Activated naive CD4-positive, alpha-beta T cell treated with anti-CD3 and anti-CD28 coated beads, Interleukin-2, amount 50 U/mL, for 72 hours (primary cell): ENCODE measurements around the gene TPM4. TPM values are rescaled to one million over a fixed set of nuclear protein-coding genes. Genes with fewer than 3 reads are reported as not detected.
A peak's percentile ranks its signal among the peaks of the same experiment; 100 is the strongest.
"Not testable (repeated sequence)": the region's sequence is repeated elsewhere in the genome, so short reads cannot be mapped to it uniquely, and the experiment has no call there.

Source experiments
- ATAC-seq, 2 donors: fragments of 150-1000 bp; cut with Tn5 transposase; 2 replicates each; pipeline ENCODE4 v1.10.0; 2021; ENCODE audit warnings: mild to moderate bottlenecking in 2 of 2, moderate library complexity in 2 of 2
- DNase-seq, 2 donors: peaks; one replicate each; pipeline ENCODE4 v3.0.0; 2021 to 2022; ENCODE audit warnings: low spot score in 2 of 2
- H3K27ac Mint-ChIP-seq, 2 donors: one replicate each; pipeline ENCODE4 v1.8.0; 2022; ENCODE audit warnings: mild to moderate bottlenecking in 2 of 2, mixed read lengths in 2 of 2
- H3K36me3 Mint-ChIP-seq, 2 donors: one replicate each; pipeline ENCODE4 v1.8.0; 2022; ENCODE audit warnings: mixed read lengths in 2 of 2
- H3K9me3 Mint-ChIP-seq, 2 donors: one replicate each; pipeline ENCODE4 v1.8.0; 2022; ENCODE audit warnings: mixed read lengths in 2 of 2
- total RNA-seq, 2 donors: library from RNA; stranded (reverse); gene quantifications; one replicate each; pipeline ENCODE4 v1.2.3, GENCODE V29; 2022

TPM4 gene
- total RNA-seq, 2 donors from 2014 or later: 405 to 411 TPM

DNA sequence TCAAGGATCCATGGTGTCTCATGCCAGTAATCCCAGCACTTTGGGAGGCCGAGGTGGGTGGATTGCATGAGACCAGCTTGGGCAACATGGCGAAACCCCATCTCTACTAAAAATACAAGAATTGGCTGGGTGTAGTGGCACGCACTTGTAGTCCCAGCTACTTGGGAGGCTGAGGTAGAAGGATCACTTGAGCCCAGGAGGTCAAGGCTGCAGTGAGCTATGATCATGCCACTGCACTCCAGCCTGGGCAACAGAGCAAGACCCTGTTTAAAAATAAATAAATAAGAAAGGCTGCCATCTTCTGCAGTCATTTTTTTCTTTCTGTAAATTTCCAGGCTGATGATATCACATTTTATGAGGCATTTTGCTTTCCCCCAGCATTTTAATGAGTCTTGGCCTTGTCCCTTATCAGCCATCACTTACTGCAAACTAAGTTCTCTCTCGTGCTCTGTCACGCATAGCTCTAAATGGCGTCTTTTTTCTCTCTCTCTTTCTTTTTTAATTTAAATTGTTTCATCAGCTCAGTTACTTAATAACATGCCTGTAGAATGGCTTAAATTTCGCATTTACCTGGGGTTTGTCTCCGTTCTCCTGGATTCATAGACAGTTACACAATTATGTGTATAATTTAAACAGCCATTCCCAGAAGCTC lies 23.1 kb downstream of the TPM4 start:
- DNase-seq, ATAC-seq, H3K27ac Mint-ChIP-seq, H3K9me3 Mint-ChIP-seq: not testable (repeated sequence)
- peaks cover 28 to 52% of the 10 kb centered on the region in 2 donors for H3K36me3 Mint-ChIP-seq

- peak overlapping the region in 1 of 2 donors; percentile 29 for H3K27ac Mint-ChIP-seq
- ATAC-seq: no peak
- no peaks in the 10 kb centered on the region for H3K9me3 Mint-ChIP-seq
- DNase-seq: no peak
- H3K36me3 Mint-ChIP-seq: peaks cover 21 to 41% of the 10 kb centered on the region in 2 donors
Measured at GRCh38 chr19:16100524-16100923, 24.2 kb downstream of the TPM4 start.

- Mint-ChIP-seq H3K27ac (peak overlapping the region; percentile 44 to 54), H3K36me3 (peaks cover 7 to 9% of the 10 kb centered on the region in 2 donors)
- ATAC-seq: no peak
Measured at GRCh38 chr19:16104722-16105121, 28.4 kb downstream of the TPM4 start.

GRCh38 chr19:16106121-16106520 lies 29.8 kb downstream of the TPM4 start:
- no peak for DNase-seq
- ATAC-seq: peak; percentile 17 to 69
- H3K9me3 Mint-ChIP-seq: no peaks in the 10 kb centered on the region
- H3K27ac Mint-ChIP-seq: peak overlapping the region in 1 of 2 donors; percentile 46
- H3K36me3 Mint-ChIP-seq: peaks cover 3 to 4% of the 10 kb centered on the region in 2 donors

More at GRCh38 chr19:16104722-16105121, 28.4 kb downstream of the TPM4 start:
- DNase-seq: no peak
- H3K9me3 Mint-ChIP-seq: no peaks in the 10 kb centered on the region

DNA sequence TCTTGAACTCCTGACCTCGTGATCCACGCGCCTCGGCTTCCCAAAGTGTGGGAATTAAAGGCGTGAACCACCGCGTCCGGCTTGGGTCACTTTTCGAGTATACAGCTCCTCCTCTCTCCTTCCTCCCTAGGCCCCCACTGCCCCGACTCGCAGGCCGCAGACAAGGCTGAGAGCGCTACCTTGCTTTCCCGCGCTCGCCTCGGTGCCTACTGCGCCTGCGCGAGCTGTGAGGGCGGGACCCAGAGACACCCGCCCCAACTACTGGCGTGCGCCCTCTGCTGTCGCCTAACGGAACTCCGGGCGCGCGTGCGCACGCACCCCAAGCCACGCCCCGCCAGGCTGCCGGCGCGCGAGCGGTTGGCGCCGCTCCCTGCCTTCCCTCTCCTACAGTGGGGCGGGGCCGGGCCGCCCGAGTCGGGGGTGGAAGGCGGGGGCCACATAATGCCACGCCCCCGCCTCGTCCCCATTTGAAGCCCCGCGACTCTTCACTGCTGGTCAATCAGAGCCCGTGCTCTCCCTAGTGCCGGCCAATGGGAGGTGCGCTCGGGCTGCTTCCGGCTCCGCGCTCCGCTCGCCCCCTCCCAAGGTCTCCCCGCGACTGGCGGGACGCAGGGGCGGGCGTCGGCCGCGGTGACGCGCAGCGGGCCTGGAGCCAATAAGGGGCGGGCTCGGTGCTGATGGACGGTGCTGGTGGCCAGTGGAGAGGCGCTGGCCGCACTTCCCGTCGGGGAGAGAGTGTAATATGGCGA lies 35.0 kb downstream of the TPM4 start, which contains the start of gene RAB8A:
Gene RAB8A, plus strand, starts transcription at position 730 of the 749 bp plus-strand sequence. Its CDS starts 13 bp downstream, at position 743.
- peak within 1 kb of the TSS; percentile 97 to 99 for H3K27ac Mint-ChIP-seq
- DNase-seq (peak; percentile 100), ATAC-seq (peak; percentile 94)
- peaks cover 12 to 19% of the 10 kb centered on the region in 2 donors for H3K36me3 Mint-ChIP-seq
- no peaks in the 10 kb centered on the region for H3K9me3 Mint-ChIP-seq

GRCh38 chr19:16111909-16112752 lies 35.8 kb downstream of the TPM4 start:
- H3K9me3 Mint-ChIP-seq: no peaks in the 10 kb centered on the region
- peak overlapping the region; percentile 97 to 99 for H3K27ac Mint-ChIP-seq
- H3K36me3 Mint-ChIP-seq: peaks cover 12 to 19% of the 10 kb centered on the region in 2 donors
- ATAC-seq (no peak), DNase-seq (no peak)

DNA sequence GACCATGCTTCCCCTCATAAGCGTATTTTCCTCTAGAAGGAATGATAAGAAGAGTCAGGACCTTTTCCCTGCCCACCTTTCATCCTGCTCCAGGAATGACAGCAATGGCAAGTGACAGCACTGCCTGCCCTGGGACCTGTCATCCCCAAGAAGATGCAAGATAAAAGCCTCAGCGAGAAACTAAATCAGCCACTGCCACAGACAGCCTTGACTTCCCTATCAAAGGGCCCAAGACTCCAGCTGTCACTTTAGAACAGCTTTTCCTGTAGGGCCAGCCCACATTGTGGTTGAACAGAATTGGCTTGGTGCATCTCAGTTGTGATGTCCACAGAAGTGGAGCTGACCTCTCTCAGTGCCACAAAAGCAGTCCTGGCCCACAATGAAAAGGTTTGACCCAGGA lies 36.5 kb downstream of the TPM4 start:
- Mint-ChIP-seq H3K27ac (peak overlapping the region; percentile 97 to 99), H3K9me3 (no peaks in the 10 kb centered on the region), H3K36me3 (peaks cover 12 to 19% of the 10 kb centered on the region in 2 donors)
- no peak for DNase-seq
- ATAC-seq: no peak

GRCh38 chr19:16113727-16114126 lies 37.4 kb downstream of the TPM4 start:
- no peak for DNase-seq
- Mint-ChIP-seq H3K9me3 (no peaks in the 10 kb centered on the region), H3K36me3 (peaks cover 12 to 19% of the 10 kb centered on the region in 2 donors), H3K27ac (peak overlapping the region in 1 of 2 donors; percentile 44)
- no peak for ATAC-seq

GRCh38 chr19:16115301-16116039 lies 39.2 kb downstream of the TPM4 start:
- Mint-ChIP-seq H3K36me3 (peaks cover 22 to 27% of the 10 kb centered on the region in 2 donors), H3K27ac (peak overlapping the region; percentile 38 to 93), H3K9me3 (no peaks in the 10 kb centered on the region)
- no peak for ATAC-seq
- DNase-seq: no peak

GRCh38 chr19:16116067-16116466 lies 39.8 kb downstream of the TPM4 start:
- no peak for ATAC-seq
- Mint-ChIP-seq H3K36me3 (peaks cover 22 to 27% of the 10 kb centered on the region in 2 donors), H3K9me3 (no peaks in the 10 kb centered on the region), H3K27ac (peak overlapping the region; percentile 38 to 93)
- no peak for DNase-seq

- DNase-seq (no peak), ATAC-seq (no peak)
- Mint-ChIP-seq H3K9me3 (no peaks in the 10 kb centered on the region), H3K36me3 (peaks cover 12 to 15% of the 10 kb centered on the region in 2 donors), H3K27ac (peak overlapping the region; percentile 73 to 91)
Measured at GRCh38 chr19:16117594-16118033, 41.3 kb downstream of the TPM4 start.

- H3K27ac Mint-ChIP-seq: peak overlapping the region; percentile 60 to 91
- ATAC-seq: peak; percentile 70 to 80
- no peaks in the 10 kb centered on the region for H3K9me3 Mint-ChIP-seq
- peak; percentile 34 to 73 for DNase-seq
- H3K36me3 Mint-ChIP-seq: peaks cover 9 to 14% of the 10 kb centered on the region in 2 donors
Measured at GRCh38 chr19:16118489-16119033, 42.3 kb downstream of the TPM4 start.

GRCh38 chr19:16119075-16119857 lies 43.0 kb downstream of the TPM4 start:
- H3K9me3 Mint-ChIP-seq: not testable (repeated sequence)
- Mint-ChIP-seq H3K27ac (peak overlapping the region; percentile 91 to 95), H3K36me3 (peaks cover 13 to 17% of the 10 kb centered on the region in 2 donors)
- ATAC-seq (peak; percentile 80 to 87), DNase-seq (peak in 1 of 2 donors; percentile 43)

GRCh38 chr19:16121141-16121540 lies 44.8 kb downstream of the TPM4 start:
- peaks cover 13 to 14% of the 10 kb centered on the region in 2 donors for H3K36me3 Mint-ChIP-seq
- H3K9me3 Mint-ChIP-seq: no peaks in the 10 kb centered on the region
- ATAC-seq: no peak
- H3K27ac Mint-ChIP-seq: no peak overlapping the region
- no peak for DNase-seq

- Mint-ChIP-seq H3K36me3 (peaks cover 12 to 14% of the 10 kb centered on the region in 2 donors), H3K9me3 (no peaks in the 10 kb centered on the region), H3K27ac (no peak overlapping the region)
- ATAC-seq (no peak), DNase-seq (no peak)
Measured at GRCh38 chr19:16121967-16122366, 45.7 kb downstream of the TPM4 start.
